A549 treated with DMSO at 1 μM for 4 hours (cell line): ENCODE data around the gene HHIPL1. TPM values are rescaled to one million over a fixed set of nuclear protein-coding genes. Genes with fewer than 3 reads are reported as not detected.

Experiments used
- total RNA-seq: library from RNA; stranded (reverse); fragments of 200-300 nt; extraction: Qiagen RNA extraction; gene quantifications from 5 replicates; pipeline ENCODE4 v1.2.3, GENCODE V29; 2022; ENCODE audit warnings: low read depth

HHIPL1 gene
- 0.11 to 0.28 TPM (median 0.17 TPM) in 5 replicates for total RNA-seq

DNA sequence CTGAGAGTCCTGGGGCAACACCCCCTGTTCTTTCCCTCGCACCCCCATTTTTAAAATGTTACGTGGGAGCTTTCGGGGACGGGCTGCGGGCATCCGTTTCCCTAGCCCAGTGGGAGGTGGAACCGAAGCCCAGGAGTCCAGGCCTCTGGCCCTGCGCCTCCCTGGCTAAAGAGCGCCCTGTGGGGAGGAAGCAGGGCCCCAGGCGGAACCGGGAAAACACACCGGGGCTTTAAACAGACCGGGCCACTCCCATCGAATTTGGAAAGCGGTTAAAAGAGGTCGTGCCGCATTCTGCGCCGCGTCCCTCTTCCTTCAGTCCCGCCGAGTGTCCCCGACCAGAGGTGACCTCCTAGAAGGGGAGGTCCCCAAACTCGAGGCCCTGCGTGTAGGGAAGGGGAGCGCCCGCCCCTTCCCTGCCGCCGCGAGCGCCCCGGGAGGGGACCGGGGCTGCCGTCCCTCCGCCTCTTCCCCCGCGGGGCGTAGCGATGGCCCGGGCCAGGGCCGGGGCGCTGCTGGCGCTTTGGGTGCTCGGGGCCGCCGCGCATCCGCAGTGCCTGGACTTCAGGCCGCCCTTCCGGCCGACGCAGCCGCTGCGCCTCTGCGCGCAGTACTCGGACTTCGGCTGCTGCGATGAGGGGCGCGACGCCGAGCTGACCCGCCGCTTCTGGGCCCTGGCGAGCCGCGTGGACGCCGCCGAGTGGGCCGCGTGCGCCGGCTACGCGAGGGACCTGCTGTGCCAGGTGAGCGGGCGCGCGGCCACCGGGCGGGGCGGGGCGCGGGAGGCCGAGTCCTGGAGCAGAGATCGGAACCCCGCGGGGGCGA lies at the start of gene HHIPL1:
Gene HHIPL1 (plus strand): TSS at position 407 of the 822 bp plus-strand sequence. CDS start 79 bp downstream, at position 486.

DNA sequence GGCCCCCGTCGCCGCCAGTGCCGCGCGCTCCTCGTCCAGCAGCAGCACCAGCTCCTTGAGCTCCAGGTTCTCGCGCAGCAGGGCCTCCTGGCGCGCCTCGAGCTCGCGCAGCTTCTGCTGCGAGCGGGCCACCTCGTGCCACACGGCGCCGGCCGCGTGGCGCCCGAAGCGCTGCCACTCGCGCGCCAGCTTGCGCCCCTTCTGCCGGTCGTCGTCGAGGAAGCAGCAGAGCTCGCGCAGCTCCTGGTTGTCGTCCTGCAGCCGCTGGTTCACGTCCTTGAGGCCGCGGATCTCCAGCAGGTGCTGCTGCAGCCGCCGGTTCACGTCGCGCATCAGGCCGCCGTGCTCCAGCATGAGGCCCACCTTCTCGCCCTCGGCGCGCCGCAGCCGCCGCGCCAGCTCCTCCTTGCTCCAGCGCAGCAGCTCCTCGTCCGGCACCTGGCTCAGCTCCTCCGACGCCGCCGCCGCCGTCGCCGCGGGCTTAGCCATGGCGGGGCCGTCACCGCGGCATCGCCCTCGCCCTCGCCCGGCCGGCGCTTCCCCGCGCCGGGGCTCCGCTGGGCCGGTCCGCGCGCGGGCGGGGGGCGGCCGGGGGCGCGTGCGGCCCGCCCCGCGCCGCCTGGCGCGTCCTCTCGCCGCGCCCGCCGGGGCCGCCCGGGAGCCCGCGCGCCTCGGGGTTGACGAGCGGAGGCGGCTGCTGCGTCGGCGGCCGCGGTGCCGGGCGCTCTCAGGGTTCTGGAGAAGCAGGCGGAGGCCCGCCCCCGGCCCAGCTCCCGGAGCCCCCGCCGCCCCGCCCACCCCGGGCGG lies 41.3 kb upstream of the HHIPL1 start, which contains the start of gene CCDC85C:
Gene CCDC85C (minus strand): TSS at position 737 of the 807 bp plus-strand sequence. CDS start 248 bp downstream, at position 489.

DNA sequence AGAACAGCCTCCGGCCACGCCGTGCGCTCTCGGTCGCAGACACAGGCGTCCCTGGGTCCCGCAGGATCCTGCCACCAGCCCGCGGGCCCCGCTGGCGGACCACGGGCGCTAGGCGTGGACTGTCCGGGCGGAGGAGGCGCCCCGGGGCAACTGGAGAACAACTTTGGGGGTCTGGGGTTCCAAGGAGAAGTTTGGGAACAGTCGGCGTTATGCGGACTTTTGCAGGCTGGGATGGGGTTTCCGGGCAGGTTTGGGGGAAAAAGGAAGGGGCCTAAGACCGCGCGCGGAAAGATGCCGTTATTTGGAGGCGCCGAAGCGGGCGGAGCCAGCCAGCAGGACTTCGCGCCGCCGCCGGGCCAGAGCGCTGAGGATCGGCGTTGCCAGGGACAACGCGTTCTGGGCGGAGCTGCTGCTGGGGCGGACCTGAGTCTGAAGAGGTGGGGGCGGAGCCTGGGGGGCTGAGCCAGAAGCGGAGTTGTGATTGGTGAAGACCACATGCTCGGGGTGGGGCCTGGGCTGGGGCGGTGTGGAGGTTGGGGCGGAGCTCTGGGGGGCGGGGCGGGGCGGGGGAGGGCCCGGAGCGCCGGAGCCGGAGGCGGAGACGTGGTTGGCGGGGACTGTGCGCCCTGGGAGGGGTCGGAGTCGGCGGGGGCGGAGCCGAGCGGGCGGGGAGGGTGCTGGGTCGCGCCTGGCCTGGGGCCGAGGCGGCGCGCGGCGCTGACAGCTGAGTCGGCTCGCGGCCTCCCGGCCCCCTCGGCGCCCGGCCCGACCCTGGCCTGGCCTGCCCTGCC lies 38.9 kb downstream of the HHIPL1 start, which contains the start of gene CYP46A1:
Gene CYP46A1 (plus strand): TSS at position 680 of the 791 bp plus-strand sequence. CDS start 120 bp downstream, outside the sequence.

Other genes starting within 250 kb of the HHIPL1 start
- gene SETD3, start 164.3 kb upstream of the HHIPL1 start, total RNA-seq: 45.0 to 54.1 TPM (median 51.4 TPM) in 5 replicates
- gene CCNK, start 163.7 kb upstream of the HHIPL1 start, total RNA-seq: 46.5 to 56.5 TPM (median 52.5 TPM) in 5 replicates
- gene CCDC85C, start 40.9 kb upstream of the HHIPL1 start, total RNA-seq: 42.5 to 46.5 TPM (median 44.2 TPM) in 5 replicates
- gene CYP46A1, start 39.2 kb downstream of the HHIPL1 start, total RNA-seq: 0.10 to 0.38 TPM (median 0.15 TPM) in 5 replicates
- 39.1 to 50.1 TPM (median 43.4 TPM) in 5 replicates for gene EML1, start 148.3 kb downstream of the HHIPL1 start, total RNA-seq